ENCODE data around the gene TANK.

DNA sequence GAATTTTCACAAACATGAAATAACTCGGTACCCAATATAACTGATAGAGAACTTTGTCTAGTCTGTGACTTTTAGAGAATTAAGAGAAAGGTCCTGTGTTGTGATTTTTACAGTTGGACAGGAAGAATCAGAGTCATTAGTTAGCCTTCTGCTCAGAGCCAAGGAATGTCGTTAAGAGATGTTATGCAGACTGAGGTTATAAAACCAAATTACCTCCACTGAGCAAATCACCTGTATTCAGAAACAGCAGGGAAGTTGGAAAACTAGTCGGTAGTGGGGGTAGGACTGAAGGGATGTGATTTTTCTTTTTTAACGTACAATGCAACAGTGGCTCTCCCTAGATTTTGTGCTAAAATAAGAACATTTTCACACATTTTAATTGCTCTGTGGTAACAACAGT lies 18.5 kb downstream of the TANK start:
- TF ChIP-seq, protein P1, sequence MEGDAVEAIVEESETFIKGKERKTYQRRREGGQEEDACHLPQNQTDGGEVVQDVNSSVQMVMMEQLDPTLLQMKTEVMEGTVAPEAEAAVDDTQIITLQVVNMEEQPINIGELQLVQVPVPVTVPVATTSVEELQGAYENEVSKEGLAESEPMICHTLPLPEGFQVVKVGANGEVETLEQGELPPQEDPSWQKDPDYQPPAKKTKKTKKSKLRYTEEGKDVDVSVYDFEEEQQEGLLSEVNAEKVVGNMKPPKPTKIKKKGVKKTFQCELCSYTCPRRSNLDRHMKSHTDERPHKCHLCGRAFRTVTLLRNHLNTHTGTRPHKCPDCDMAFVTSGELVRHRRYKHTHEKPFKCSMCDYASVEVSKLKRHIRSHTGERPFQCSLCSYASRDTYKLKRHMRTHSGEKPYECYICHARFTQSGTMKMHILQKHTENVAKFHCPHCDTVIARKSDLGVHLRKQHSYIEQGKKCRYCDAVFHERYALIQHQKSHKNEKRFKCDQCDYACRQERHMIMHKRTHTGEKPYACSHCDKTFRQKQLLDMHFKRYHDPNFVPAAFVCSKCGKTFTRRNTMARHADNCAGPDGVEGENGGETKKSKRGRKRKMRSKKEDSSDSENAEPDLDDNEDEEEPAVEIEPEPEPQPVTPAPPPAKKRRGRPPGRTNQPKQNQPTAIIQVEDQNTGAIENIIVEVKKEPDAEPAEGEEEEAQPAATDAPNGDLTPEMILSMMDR (IDR thresholded peaks at IDR 0.05; ENCODE audit: poor library complexity, severe bottlenecking) = no peak
- TF ChIP-seq EZH2 (IDR thresholded peaks at IDR 0.05; ENCODE audit: borderline replicate concordance, insufficient read depth, low read length, poor library complexity, severe bottlenecking) (no peak), EP300 (conservative IDR thresholded peaks at IDR 0.05; ENCODE audit: poor library complexity, severe bottlenecking) (no peak), RAD21 (conservative IDR thresholded peaks at IDR 0.05) (no peak), TAF1 (IDR thresholded peaks at IDR 0.05; ENCODE audit: low read depth) (no peak), MXI1 (conservative IDR thresholded peaks at IDR 0.05; ENCODE audit: poor library complexity, severe bottlenecking) (no peak)
- TF ChIP-seq, protein P2, sequence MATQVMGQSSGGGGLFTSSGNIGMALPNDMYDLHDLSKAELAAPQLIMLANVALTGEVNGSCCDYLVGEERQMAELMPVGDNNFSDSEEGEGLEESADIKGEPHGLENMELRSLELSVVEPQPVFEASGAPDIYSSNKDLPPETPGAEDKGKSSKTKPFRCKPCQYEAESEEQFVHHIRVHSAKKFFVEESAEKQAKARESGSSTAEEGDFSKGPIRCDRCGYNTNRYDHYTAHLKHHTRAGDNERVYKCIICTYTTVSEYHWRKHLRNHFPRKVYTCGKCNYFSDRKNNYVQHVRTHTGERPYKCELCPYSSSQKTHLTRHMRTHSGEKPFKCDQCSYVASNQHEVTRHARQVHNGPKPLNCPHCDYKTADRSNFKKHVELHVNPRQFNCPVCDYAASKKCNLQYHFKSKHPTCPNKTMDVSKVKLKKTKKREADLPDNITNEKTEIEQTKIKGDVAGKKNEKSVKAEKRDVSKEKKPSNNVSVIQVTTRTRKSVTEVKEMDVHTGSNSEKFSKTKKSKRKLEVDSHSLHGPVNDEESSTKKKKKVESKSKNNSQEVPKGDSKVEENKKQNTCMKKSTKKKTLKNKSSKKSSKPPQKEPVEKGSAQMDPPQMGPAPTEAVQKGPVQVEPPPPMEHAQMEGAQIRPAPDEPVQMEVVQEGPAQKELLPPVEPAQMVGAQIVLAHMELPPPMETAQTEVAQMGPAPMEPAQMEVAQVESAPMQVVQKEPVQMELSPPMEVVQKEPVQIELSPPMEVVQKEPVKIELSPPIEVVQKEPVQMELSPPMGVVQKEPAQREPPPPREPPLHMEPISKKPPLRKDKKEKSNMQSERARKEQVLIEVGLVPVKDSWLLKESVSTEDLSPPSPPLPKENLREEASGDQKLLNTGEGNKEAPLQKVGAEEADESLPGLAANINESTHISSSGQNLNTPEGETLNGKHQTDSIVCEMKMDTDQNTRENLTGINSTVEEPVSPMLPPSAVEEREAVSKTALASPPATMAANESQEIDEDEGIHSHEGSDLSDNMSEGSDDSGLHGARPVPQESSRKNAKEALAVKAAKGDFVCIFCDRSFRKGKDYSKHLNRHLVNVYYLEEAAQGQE (IDR thresholded peaks at IDR 0.05; ENCODE audit: borderline replicate concordance) = no peak
